Measurements from ENCODE around the gene PDE4B.
A peak's percentile ranks its signal among the peaks of the same experiment; 100 is the strongest.

Gene PDE4B

GRCh38 chr1:66206563-66207144 lies 414.0 kb downstream of the PDE4B start:
- no peak for DNase-seq

- peak in 1 of 14 donors; percentile 19 for DNase-seq
Measured at GRCh38 chr1:66207484-66207883, 414.8 kb downstream of the PDE4B start.

GRCh38 chr1:66208632-66209031 lies 415.9 kb downstream of the PDE4B start:
- no peak for DNase-seq

- DNase-seq, result no peak
Measured at GRCh38 chr1:66210635-66211244, 418.0 kb downstream of the PDE4B start.

GRCh38 chr1:66211521-66211920 lies 418.8 kb downstream of the PDE4B start:
- no peak for DNase-seq

- DNase-seq, result no peak
Measured at GRCh38 chr1:66213491-66213890, 420.8 kb downstream of the PDE4B start.

GRCh38 chr1:66214901-66215300 lies 422.2 kb downstream of the PDE4B start:
- DNase-seq, result no peak

GRCh38 chr1:66217021-66217420 lies 424.3 kb downstream of the PDE4B start:
- no peak for DNase-seq

GRCh38 chr1:66217561-66217960 lies 424.9 kb downstream of the PDE4B start:
- no peak for DNase-seq

- DNase-seq, result no peak
Measured at GRCh38 chr1:66220477-66220876, 427.8 kb downstream of the PDE4B start.

GRCh38 chr1:66223681-66224080 lies 431.0 kb downstream of the PDE4B start:
- no peak for DNase-seq

- DNase-seq, result no peak
Measured at GRCh38 chr1:66226985-66227384, 434.3 kb downstream of the PDE4B start.

GRCh38 chr1:66227966-66228365 lies 435.3 kb downstream of the PDE4B start:
- peak in 1 of 14 donors; percentile 23 for DNase-seq

- peak in 1 of 14 donors; percentile 8 for DNase-seq
Measured at GRCh38 chr1:66231217-66231616, 438.5 kb downstream of the PDE4B start.

GRCh38 chr1:66231681-66232463 lies 439.2 kb downstream of the PDE4B start:
- DNase-seq, result no peak

GRCh38 chr1:66237042-66237441 lies 444.3 kb downstream of the PDE4B start:
- no peak for DNase-seq

- DNase-seq, result no peak
Measured at GRCh38 chr1:66237722-66238479, 445.2 kb downstream of the PDE4B start.

GRCh38 chr1:66239834-66240233 lies 447.1 kb downstream of the PDE4B start:
- DNase-seq, result no peak

- peak in 1 of 14 donors; percentile 22 for DNase-seq
Measured at GRCh38 chr1:66240491-66241484, 448.1 kb downstream of the PDE4B start.

- peak; percentile 34 to 86 (median 74) for DNase-seq
Measured at GRCh38 chr1:66242646-66243547, 450.2 kb downstream of the PDE4B start.

Data from C1 segment of cervical spinal cord (tissue), 14 donors.